HL-60 (cell line): ENCODE data around the gene IL12RB2.

Experiments used
- CTCF ChIP-seq: IDR thresholded peaks from one replicate; pipeline ENCODE4 v1.5.1; 2011; ENCODE audit warnings: low read length, control low read depth, inconsistent platforms; ENCODE audit not compliant: insufficient read depth
- GABPA ChIP-seq: IDR thresholded peaks from 2 replicates; pipeline ENCODE4 v1.6.1; 2012; ENCODE audit warnings: low read depth
- POLR2AphosphoS5 ChIP-seq: IDR thresholded peaks from 2 replicates; pipeline ENCODE4 v1.6.1; 2012; ENCODE audit warnings: low read depth

GRCh38 chr1:67431869-67432578 is 124.4 kb downstream of the IL12RB2 start:
- no peak for TF ChIP-seq CTCF
- no peak for TF ChIP-seq GABPA
- no peak for TF ChIP-seq POLR2AphosphoS5
